Activated naive CD4-positive, alpha-beta T cell treated with anti-CD3 and anti-CD28 coated beads, Interleukin-2, amount 50 U/mL, for 24 hours (primary cell): Measurements from ENCODE around the gene TRPM3.

Experiments used
- H3K27ac Mint-ChIP-seq: one replicate; pipeline ENCODE4 v1.8.0; 2021; ENCODE audit warnings: mild to moderate bottlenecking, mixed read lengths
- H3K27me3 Mint-ChIP-seq: one replicate; pipeline ENCODE4 v1.8.0; 2021; ENCODE audit warnings: mixed read lengths
- H3K36me3 Mint-ChIP-seq: one replicate; pipeline ENCODE4 v1.8.0; 2021; ENCODE audit warnings: mixed read lengths
- H3K4me1 Mint-ChIP-seq: one replicate; pipeline ENCODE4 v1.8.0; 2021; ENCODE audit warnings: mixed read lengths
- H3K4me3 Mint-ChIP-seq: one replicate; pipeline ENCODE4 v1.8.0; 2021; ENCODE audit warnings: mild to moderate bottlenecking, mixed read lengths
- H3K9me3 Mint-ChIP-seq: one replicate; pipeline ENCODE4 v1.8.0; 2021; ENCODE audit warnings: mixed read lengths

TRPM3 gene

GRCh38 chr9:70950270-70950669 is 171.2 kb downstream of the TRPM3 start:
- H3K27ac Mint-ChIP-seq, result no peak overlapping the region
- peaks cover 6% of the 10 kb centered on the region for H3K9me3 Mint-ChIP-seq
- no peaks in the 10 kb centered on the region for H3K36me3 Mint-ChIP-seq
- H3K4me1 Mint-ChIP-seq, result no peaks in the 10 kb centered on the region
- peaks cover 9% of the 10 kb centered on the region for H3K27me3 Mint-ChIP-seq
- H3K4me3 Mint-ChIP-seq, result no peak overlapping the region

DNA sequence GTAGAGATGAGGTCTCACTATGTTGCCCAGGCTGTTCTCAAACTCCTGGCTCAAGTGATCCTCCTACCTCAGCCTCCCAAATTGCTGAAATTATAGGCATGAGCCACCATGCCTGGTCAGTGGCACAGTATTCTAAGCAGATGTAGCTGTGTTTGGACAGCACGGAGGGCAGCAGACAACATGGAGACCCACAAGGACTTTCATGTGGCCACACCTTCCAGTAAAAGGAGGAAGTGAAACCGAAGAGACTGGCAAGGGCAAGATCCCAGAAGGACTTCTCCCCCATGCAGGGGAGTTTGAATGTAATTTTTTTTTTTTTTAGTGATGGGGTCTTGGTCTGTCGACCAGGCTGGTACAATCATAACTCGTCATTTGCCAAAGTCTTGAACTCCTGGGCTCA is 172.2 kb downstream of the TRPM3 start:
- no peaks in the 10 kb centered on the region for H3K4me1 Mint-ChIP-seq
- peaks cover 6% of the 10 kb centered on the region for H3K9me3 Mint-ChIP-seq
- H3K27ac Mint-ChIP-seq, result no peak overlapping the region
- no peaks in the 10 kb centered on the region for H3K36me3 Mint-ChIP-seq
- peaks cover 9% of the 10 kb centered on the region for H3K27me3 Mint-ChIP-seq
- no peak overlapping the region for H3K4me3 Mint-ChIP-seq

GRCh38 chr9:70948744-70949143 is 172.7 kb downstream of the TRPM3 start:
- peaks cover 6% of the 10 kb centered on the region for H3K9me3 Mint-ChIP-seq
- H3K27ac Mint-ChIP-seq, result no peak overlapping the region
- no peaks in the 10 kb centered on the region for H3K4me1 Mint-ChIP-seq
- no peaks in the 10 kb centered on the region for H3K36me3 Mint-ChIP-seq
- H3K4me3 Mint-ChIP-seq, result no peak overlapping the region
- H3K27me3 Mint-ChIP-seq, result peaks cover 9% of the 10 kb centered on the region

DNA sequence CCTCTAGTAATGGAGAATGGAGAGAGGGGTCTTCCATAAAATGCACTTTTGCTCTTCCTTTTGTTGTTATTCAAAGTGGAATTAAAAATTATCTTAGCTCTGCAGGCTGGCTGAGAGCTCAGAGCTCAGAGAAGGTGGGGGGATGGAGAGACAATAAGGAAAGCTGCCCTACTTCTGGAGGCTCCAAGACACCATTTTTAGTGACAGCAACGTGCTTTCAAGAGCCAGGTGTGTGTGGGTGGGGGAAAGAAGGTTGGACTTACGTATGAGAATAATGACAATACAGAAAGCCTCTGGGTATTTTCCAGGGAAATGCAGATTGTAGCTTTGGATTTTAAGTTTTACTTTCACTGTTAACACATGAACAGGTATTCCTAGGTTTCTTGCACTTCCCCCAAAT is 173.9 kb downstream of the TRPM3 start:
- no peak overlapping the region for H3K27ac Mint-ChIP-seq
- H3K4me3 Mint-ChIP-seq, result no peak overlapping the region
- no peaks in the 10 kb centered on the region for H3K4me1 Mint-ChIP-seq
- peaks cover 8% of the 10 kb centered on the region for H3K27me3 Mint-ChIP-seq
- no peaks in the 10 kb centered on the region for H3K36me3 Mint-ChIP-seq
- H3K9me3 Mint-ChIP-seq, result peaks cover 5% of the 10 kb centered on the region

DNA sequence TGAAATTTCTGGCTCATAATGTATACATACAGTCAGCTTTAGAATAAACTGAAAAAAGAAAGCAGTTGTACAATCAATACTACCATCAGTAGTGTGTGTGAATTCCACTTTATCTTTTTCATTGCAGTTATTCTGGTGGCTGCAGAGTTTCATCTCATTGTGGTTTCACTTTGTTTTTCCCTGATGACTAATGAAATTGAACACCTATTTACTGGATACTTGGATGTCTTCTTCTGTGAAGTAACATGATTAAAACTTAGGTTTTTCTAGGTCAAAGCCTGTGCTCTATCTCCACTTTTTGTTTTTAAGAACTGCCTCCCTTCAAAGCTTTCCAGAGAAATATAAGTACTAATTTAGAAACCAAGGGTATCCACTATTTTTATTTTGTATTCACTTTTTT is 174.3 kb downstream of the TRPM3 start:
- Mint-ChIP-seq H3K4me3 (no peak overlapping the region), H3K36me3 (no peaks in the 10 kb centered on the region), H3K4me1 (no peaks in the 10 kb centered on the region), H3K27me3 (peaks cover 5% of the 10 kb centered on the region), H3K9me3 (peaks cover 1% of the 10 kb centered on the region), H3K27ac (no peak overlapping the region)

- Mint-ChIP-seq H3K4me3 (no peak overlapping the region), H3K36me3 (no peaks in the 10 kb centered on the region), H3K9me3 (no peaks in the 10 kb centered on the region), H3K4me1 (no peaks in the 10 kb centered on the region), H3K27me3 (peaks cover 3% of the 10 kb centered on the region), H3K27ac (no peak overlapping the region)
Observed at GRCh38 chr9:70945301-70945700, 176.1 kb downstream of the TRPM3 start.

- no peak overlapping the region for H3K4me3 Mint-ChIP-seq
- H3K4me1 Mint-ChIP-seq, result no peaks in the 10 kb centered on the region
- no peak overlapping the region for H3K27ac Mint-ChIP-seq
- H3K27me3 Mint-ChIP-seq, result peaks cover 3% of the 10 kb centered on the region
- H3K9me3 Mint-ChIP-seq, result no peaks in the 10 kb centered on the region
- no peaks in the 10 kb centered on the region for H3K36me3 Mint-ChIP-seq
Observed at GRCh38 chr9:70941191-70941590, 180.2 kb downstream of the TRPM3 start.

GRCh38 chr9:70940605-70941004 is 180.8 kb downstream of the TRPM3 start:
- H3K4me1 Mint-ChIP-seq, result no peaks in the 10 kb centered on the region
- H3K36me3 Mint-ChIP-seq, result no peaks in the 10 kb centered on the region
- H3K27ac Mint-ChIP-seq, result no peak overlapping the region
- no peaks in the 10 kb centered on the region for H3K9me3 Mint-ChIP-seq
- H3K4me3 Mint-ChIP-seq, result no peak overlapping the region
- peaks cover 2% of the 10 kb centered on the region for H3K27me3 Mint-ChIP-seq

GRCh38 chr9:70936536-70936935 is 184.9 kb downstream of the TRPM3 start:
- H3K27ac Mint-ChIP-seq, result no peak overlapping the region
- no peaks in the 10 kb centered on the region for H3K36me3 Mint-ChIP-seq
- H3K9me3 Mint-ChIP-seq, result no peaks in the 10 kb centered on the region
- H3K27me3 Mint-ChIP-seq, result peaks cover 1% of the 10 kb centered on the region
- no peaks in the 10 kb centered on the region for H3K4me1 Mint-ChIP-seq
- H3K4me3 Mint-ChIP-seq, result no peak overlapping the region

GRCh38 chr9:70935856-70936255 is 185.6 kb downstream of the TRPM3 start:
- H3K9me3 Mint-ChIP-seq, result no peaks in the 10 kb centered on the region
- peaks cover 1% of the 10 kb centered on the region for H3K27me3 Mint-ChIP-seq
- no peaks in the 10 kb centered on the region for H3K36me3 Mint-ChIP-seq
- no peak overlapping the region for H3K4me3 Mint-ChIP-seq
- H3K4me1 Mint-ChIP-seq, result no peaks in the 10 kb centered on the region
- H3K27ac Mint-ChIP-seq, result no peak overlapping the region

DNA sequence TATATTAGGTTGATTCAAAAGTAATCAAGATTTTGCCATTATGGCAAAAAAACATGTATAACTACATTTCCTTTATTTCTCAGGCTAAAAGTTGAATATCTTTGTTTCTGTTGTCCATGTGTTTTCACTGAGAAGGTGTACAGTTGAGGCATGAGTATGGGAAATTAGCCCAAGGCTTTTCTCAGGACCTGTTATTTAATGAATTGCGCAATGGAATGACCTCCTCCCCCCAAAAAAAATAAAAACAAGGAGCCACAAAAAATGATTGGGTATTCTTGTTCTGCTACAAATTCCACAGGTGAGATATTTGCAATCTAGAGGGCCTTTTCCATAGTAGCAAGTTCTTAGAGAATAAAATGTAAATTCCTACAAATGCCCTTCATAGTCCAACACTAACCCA is 186.8 kb downstream of the TRPM3 start:
- Mint-ChIP-seq H3K9me3 (no peaks in the 10 kb centered on the region), H3K36me3 (no peaks in the 10 kb centered on the region), H3K27ac (no peak overlapping the region), H3K4me3 (no peak overlapping the region), H3K4me1 (no peaks in the 10 kb centered on the region), H3K27me3 (peaks cover 3% of the 10 kb centered on the region)

DNA sequence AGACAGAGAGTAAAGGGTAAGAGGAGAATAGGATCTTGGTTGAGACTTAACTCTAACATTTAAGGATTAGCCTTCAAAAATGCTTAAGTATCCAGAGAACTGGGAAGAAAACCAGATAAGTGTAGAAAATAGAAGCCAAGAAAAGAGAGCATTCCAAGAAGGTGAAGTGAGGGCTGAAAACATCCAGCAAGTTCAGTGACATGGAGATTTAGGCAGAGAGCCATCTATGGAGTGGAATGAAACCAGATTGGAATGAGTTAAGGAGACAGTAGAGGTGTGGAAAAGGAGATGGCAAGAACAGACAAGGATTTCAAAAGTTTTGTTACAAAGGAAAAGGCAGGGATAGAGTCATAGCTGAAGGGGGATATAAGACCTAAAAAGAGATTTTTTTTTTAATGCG is 188.1 kb downstream of the TRPM3 start:
- Mint-ChIP-seq H3K4me3 (no peak overlapping the region), H3K36me3 (no peaks in the 10 kb centered on the region), H3K4me1 (no peaks in the 10 kb centered on the region), H3K27me3 (peaks cover 2% of the 10 kb centered on the region), H3K9me3 (no peaks in the 10 kb centered on the region), H3K27ac (no peak overlapping the region)

DNA sequence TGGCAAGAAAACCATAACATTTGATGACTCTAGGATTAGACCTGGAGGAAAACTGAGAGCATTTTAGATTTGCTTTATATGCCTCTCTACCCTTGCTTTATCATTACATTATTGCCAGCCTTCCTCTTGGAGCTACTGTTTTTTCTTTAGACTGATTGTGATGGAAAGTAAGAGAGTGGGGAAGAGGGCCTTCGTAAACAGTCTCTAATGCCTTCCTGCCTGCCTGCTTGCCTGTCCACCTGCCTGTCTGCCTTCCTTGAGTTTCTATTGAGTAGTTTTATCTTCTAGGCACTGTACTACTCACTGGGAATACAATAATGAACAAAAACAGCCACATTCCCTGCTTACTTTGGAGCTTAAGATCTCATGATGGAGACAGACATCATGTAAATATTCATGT is 189.3 kb downstream of the TRPM3 start:
- no peak overlapping the region for H3K27ac Mint-ChIP-seq
- no peaks in the 10 kb centered on the region for H3K36me3 Mint-ChIP-seq
- H3K4me1 Mint-ChIP-seq, result no peaks in the 10 kb centered on the region
- no peak overlapping the region for H3K4me3 Mint-ChIP-seq
- H3K27me3 Mint-ChIP-seq, result peaks cover 2% of the 10 kb centered on the region
- no peaks in the 10 kb centered on the region for H3K9me3 Mint-ChIP-seq

DNA sequence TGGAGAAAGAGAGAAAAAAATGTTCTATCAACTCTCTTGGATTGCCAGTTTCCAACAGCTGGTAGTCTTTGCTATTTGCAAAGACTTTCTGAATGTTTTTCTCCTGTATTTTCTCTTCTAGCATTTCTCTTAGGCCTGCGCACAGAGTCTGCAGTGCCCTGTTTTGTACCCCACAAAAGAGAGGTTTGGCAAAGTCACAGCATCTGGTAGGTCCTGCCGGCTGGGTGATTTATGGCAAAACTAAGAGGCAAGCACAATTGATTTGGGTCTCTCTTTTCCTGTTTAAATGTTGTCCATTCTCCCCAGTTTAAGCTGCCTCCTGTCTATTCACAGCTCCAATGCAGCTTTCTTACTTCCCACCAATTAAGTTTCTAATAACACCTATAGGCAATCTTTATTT is 193.9 kb downstream of the TRPM3 start:
- H3K27ac Mint-ChIP-seq, result no peak overlapping the region
- H3K4me3 Mint-ChIP-seq, result no peak overlapping the region

GRCh38 chr9:70924895-70925547 is 196.4 kb downstream of the TRPM3 start:
- Mint-ChIP-seq H3K9me3 (no peaks in the 10 kb centered on the region), H3K27ac (no peak overlapping the region)

More for the DNA sequence above, 193.9 kb downstream of the TRPM3 start:
- no peaks in the 10 kb centered on the region for H3K9me3 Mint-ChIP-seq
- no peaks in the 10 kb centered on the region for H3K36me3 Mint-ChIP-seq
- H3K4me1 Mint-ChIP-seq, result no peaks in the 10 kb centered on the region
- H3K27me3 Mint-ChIP-seq, result peaks cover 2% of the 10 kb centered on the region

GRCh38 chr9:70924380-70924779 is 197.0 kb downstream of the TRPM3 start:
- Mint-ChIP-seq H3K27ac (no peak overlapping the region), H3K9me3 (no peaks in the 10 kb centered on the region), H3K4me3 (no peak overlapping the region), H3K27me3 (no peaks in the 10 kb centered on the region), H3K4me1 (no peaks in the 10 kb centered on the region), H3K36me3 (no peaks in the 10 kb centered on the region)

More at GRCh38 chr9:70924895-70925547, 196.4 kb downstream of the TRPM3 start:
- Mint-ChIP-seq H3K4me3 (no peak overlapping the region), H3K36me3 (no peaks in the 10 kb centered on the region), H3K27me3 (peaks cover 2% of the 10 kb centered on the region), H3K4me1 (no peaks in the 10 kb centered on the region)

- Mint-ChIP-seq H3K27me3 (no peaks in the 10 kb centered on the region), H3K27ac (no peak overlapping the region), H3K9me3 (no peaks in the 10 kb centered on the region), H3K36me3 (no peaks in the 10 kb centered on the region), H3K4me1 (no peaks in the 10 kb centered on the region), H3K4me3 (no peak overlapping the region)
Observed at GRCh38 chr9:70923961-70924360, 197.5 kb downstream of the TRPM3 start.
